ENCODE measurements around the gene MFSD1.
"Not testable (repeated sequence)": the region's sequence is repeated elsewhere in the genome, so short reads cannot be mapped to it uniquely, and the experiment has no call there.

The MFSD1 gene

DNA sequence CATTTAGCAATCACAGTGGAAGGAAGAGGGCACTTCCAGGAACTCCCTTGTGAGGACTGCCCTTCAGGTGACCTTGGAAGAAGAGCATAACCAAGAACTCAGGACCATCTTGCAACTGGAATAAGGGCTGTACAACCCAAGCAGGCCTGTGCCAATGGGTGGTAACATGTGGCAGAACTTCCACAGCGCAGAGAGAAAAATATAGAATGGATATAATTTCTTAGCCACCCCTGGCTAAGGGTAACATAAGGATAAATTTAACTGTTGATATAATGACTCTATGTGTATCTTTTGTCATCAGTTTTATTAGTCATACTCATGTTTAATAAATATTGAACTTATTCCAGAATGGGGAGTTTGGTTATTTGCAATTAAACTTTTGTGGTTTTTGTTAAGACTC, 13.4 kb upstream of the MFSD1 start:
- ATAC-seq: no peak
- TF ChIP-seq ESRRG (CRISPR knock-in tag; IDR thresholded peaks at IDR 0.05) (no peak), ZFP3 (CRISPR knock-in tag; IDR thresholded peaks at IDR 0.05) (no peak)

- ATAC-seq: peak; percentile 71
These were observed 12.3 kb upstream of the MFSD1 start for GRCh38 chr3:158789592-158789991.

GRCh38 chr3:158790901-158791589, 10.8 kb upstream of the MFSD1 start:
- peak; percentile 52 for ATAC-seq
- TF ChIP-seq ISL1 (CRISPR knock-in tag; IDR thresholded peaks at IDR 0.05): 0 out of 2 replicates have a peak, but pooled peaks have one; percentile 13
- no peak for TF ChIP-seq ARNTL (CRISPR knock-in tag; IDR thresholded peaks at IDR 0.05; ENCODE audit: borderline replicate concordance, low read depth)

More at GRCh38 chr3:158789592-158789991, 12.3 kb upstream of the MFSD1 start:
- TF ChIP-seq ESRRG (CRISPR knock-in tag; IDR thresholded peaks at IDR 0.05): no peak
- TF ChIP-seq ZFP3 (CRISPR knock-in tag; IDR thresholded peaks at IDR 0.05): no peak
- 0 out of 2 replicates have a peak, but pooled peaks have one; percentile 7 for TF ChIP-seq ISL1 (CRISPR knock-in tag; IDR thresholded peaks at IDR 0.05)

DNA sequence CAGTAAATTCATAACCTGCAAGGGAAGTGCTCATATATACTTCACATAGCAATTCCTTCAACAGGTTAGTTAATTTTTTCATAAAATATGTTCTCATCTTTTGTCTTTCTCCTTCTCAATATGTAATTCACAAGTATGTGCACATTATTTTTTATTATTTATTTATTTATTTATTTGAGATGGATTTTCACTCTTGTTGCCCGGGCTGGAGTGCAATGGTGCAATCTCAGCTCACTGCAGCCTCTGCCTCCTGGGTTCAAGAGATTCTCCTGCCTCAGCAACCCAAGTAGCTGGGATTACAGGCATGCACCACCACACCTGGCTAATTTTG, 10.3 kb upstream of the MFSD1 start:
- ATAC-seq: not testable (repeated sequence)

GRCh38 chr3:158792709-158793108, 9.1 kb upstream of the MFSD1 start:
- ATAC-seq: peak; percentile 95
- 0 out of 2 replicates have a peak, but pooled peaks have one; percentile 52 for TF ChIP-seq SNAI2 (CRISPR knock-in tag; IDR thresholded peaks at IDR 0.05)
- TF ChIP-seq CREB5 (CRISPR knock-in tag; IDR thresholded peaks at IDR 0.05; ENCODE audit: low read depth): peak; percentile 52; the same call in 1 of the 2 replicates
- TF ChIP-seq TOX (CRISPR knock-in tag; IDR thresholded peaks at IDR 0.05; ENCODE audit: borderline replicate concordance): no peak
- TF ChIP-seq ISL1 (CRISPR knock-in tag; IDR thresholded peaks at IDR 0.05): peak; percentile 80

GRCh38 chr3:158794206-158794605, 7.6 kb upstream of the MFSD1 start:
- no peak for ATAC-seq
- TF ChIP-seq ISL1 (CRISPR knock-in tag; IDR thresholded peaks at IDR 0.05) (no peak), CREB5 (CRISPR knock-in tag; IDR thresholded peaks at IDR 0.05; ENCODE audit: low read depth) (no peak), ZFP30 (CRISPR knock-in tag; IDR thresholded peaks at IDR 0.05) (no peak), OSR1 (CRISPR knock-in tag; IDR thresholded peaks at IDR 0.05) (no peak), SNAI2 (CRISPR knock-in tag; IDR thresholded peaks at IDR 0.05) (no peak), GLIS3 (CRISPR knock-in tag; IDR thresholded peaks at IDR 0.05) (no peak), ZC3H10 (CRISPR knock-in tag; IDR thresholded peaks at IDR 0.05) (no peak), TOX (CRISPR knock-in tag; IDR thresholded peaks at IDR 0.05; ENCODE audit: borderline replicate concordance) (no peak), CSRNP3 (CRISPR knock-in tag; IDR thresholded peaks at IDR 0.05) (no peak), CSDC2 (CRISPR knock-in tag; IDR thresholded peaks at IDR 0.05) (no peak)
- TF ChIP-seq, protein P1, sequence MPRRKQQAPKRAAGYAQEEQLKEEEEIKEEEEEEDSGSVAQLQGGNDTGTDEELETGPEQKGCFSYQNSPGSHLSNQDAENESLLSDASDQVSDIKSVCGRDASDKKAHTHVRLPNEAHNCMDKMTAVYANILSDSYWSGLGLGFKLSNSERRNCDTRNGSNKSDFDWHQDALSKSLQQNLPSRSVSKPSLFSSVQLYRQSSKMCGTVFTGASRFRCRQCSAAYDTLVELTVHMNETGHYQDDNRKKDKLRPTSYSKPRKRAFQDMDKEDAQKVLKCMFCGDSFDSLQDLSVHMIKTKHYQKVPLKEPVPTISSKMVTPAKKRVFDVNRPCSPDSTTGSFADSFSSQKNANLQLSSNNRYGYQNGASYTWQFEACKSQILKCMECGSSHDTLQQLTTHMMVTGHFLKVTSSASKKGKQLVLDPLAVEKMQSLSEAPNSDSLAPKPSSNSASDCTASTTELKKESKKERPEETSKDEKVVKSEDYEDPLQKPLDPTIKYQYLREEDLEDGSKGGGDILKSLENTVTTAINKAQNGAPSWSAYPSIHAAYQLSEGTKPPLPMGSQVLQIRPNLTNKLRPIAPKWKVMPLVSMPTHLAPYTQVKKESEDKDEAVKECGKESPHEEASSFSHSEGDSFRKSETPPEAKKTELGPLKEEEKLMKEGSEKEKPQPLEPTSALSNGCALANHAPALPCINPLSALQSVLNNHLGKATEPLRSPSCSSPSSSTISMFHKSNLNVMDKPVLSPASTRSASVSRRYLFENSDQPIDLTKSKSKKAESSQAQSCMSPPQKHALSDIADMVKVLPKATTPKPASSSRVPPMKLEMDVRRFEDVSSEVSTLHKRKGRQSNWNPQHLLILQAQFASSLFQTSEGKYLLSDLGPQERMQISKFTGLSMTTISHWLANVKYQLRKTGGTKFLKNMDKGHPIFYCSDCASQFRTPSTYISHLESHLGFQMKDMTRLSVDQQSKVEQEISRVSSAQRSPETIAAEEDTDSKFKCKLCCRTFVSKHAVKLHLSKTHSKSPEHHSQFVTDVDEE (CRISPR knock-in tag; IDR thresholded peaks at IDR 0.05): no peak
